ENCODE results near the gene HBA2. TPM values are rescaled to one million over a fixed set of nuclear protein-coding genes. Genes with fewer than 3 reads are reported as not detected.
A peak's percentile ranks its signal among the peaks of the same experiment; 100 is the strongest.

Gene HBA2
- total RNA-seq, 1 experiment from 2014 or later = not detected

GRCh38 chr16:166375-167121 lies 6.1 kb upstream of the HBA2 start:
- Mint-ChIP-seq H3K4me3 (peak overlapping the region in 1 of 2 experiments; percentile 72; a peak in 3 of 5 replicates), H3K27me3 (ENCODE audit: low read depth) (peaks cover 80% of the 10 kb centered on the region)

More at GRCh38 chr16:166375-167121, 6.1 kb upstream of the HBA2 start:
- Histone ChIP-seq H3K9me3 (ENCODE audit: control insufficient read depth, low read depth, low read length) (no peaks in the 10 kb centered on the region), H3K18ac (ENCODE audit: insufficient read length, low read depth, low read length) (no peak overlapping the region), H3K23ac (ENCODE audit: insufficient read length, low read depth, low read length) (no peak overlapping the region), H3K56ac (ENCODE audit: insufficient read length, low read depth, low read length) (no peak overlapping the region), H2BK20ac (ENCODE audit: low read depth, low read length, poor library complexity, severe bottlenecking) (no peak overlapping the region), H3K23me2 (ENCODE audit: insufficient read length, low read depth, low read length, poor library complexity, severe bottlenecking) (peaks cover 8% of the 10 kb centered on the region), H4K5ac (ENCODE audit: insufficient read length, low read depth, low read length) (no peak overlapping the region), H2AFZ (ENCODE audit: low read length) (no peak overlapping the region), H3K4me1 (ENCODE audit: insufficient read depth, low read length) (no peaks in the 10 kb centered on the region; the same call in 1 of the 2 replicates), H3K27ac (ENCODE audit: insufficient read length, low read depth, low read length) (no peak overlapping the region), H4K8ac (replicated peaks; ENCODE audit: insufficient read length, low read depth, low read length) (no peak overlapping the region), H3K79me2 (ENCODE audit: insufficient read depth, low read length) (no peaks in the 10 kb centered on the region), H4K91ac (ENCODE audit: insufficient read length, low read depth, low read length) (no peak overlapping the region), H2BK5ac (ENCODE audit: insufficient read length, low read length) (no peak overlapping the region), H3K27me3 (ENCODE audit: insufficient read depth, low read length) (peaks cover 40% of the 10 kb centered on the region), H4K20me1 (ENCODE audit: control insufficient read depth, insufficient read depth, insufficient read length) (no peaks in the 10 kb centered on the region), H2BK12ac (ENCODE audit: insufficient read length, low read depth, low read length) (no peak overlapping the region), H3K4me2 (ENCODE audit: insufficient read depth, insufficient read length, low read length) (peak overlapping the region; percentile 33), H3K14ac (ENCODE audit: insufficient read depth, low read length) (no peak overlapping the region), H2BK15ac (ENCODE audit: low read depth, low read length) (no peak overlapping the region), H2BK120ac (ENCODE audit: low read depth, low read length, poor library complexity, severe bottlenecking) (no peak overlapping the region), H3K4ac (ENCODE audit: low read depth, low read length) (no peak overlapping the region), H3K9ac (ENCODE audit: extremely low read depth, insufficient read length, low read length) (no peak overlapping the region), H2AK5ac (ENCODE audit: insufficient read length, low read length) (no peak overlapping the region), H3T11ph (ENCODE audit: low read length) (no peak overlapping the region), H3K79me1 (ENCODE audit: insufficient read depth, low read depth, low read length, poor library complexity, severe bottlenecking) (no peaks in the 10 kb centered on the region)
- Mint-ChIP-seq H3K4me1 (peaks cover 27 to 32% of the 10 kb centered on the region in 2 experiments), H3K9me3 (peaks cover 0 to 3% of the 10 kb centered on the region in 2 experiments; a peak in 1 of 5 replicates), H3K27ac (no peak overlapping the region), H3K36me3 (ENCODE audit: insufficient read depth in 1 of 3, low read depth in 3 of 3) (no peaks in the 10 kb centered on the region; a peak in 1 of 7 replicates)
- WGBS (ENCODE audit: extremely low coverage, insufficient read length, low lambda C conversion rate) = no CpG with 5 or more reads among the region's 45 CpGs
- TF ChIP-seq CTCF (conservative IDR thresholded peaks at IDR 0.05) = no peak
- no peak for DNase-seq
